Measurements from ENCODE around the gene SMG9.

Gene SMG9

GRCh38 chr19:43711751-43712355 is 42.9 kb downstream of the SMG9 start:
- H3K27ac Mint-ChIP-seq: no peak overlapping the region

GRCh38 chr19:43708716-43709115 is 46.0 kb downstream of the SMG9 start:
- no peaks in the 10 kb centered on the region for H3K4me1 Mint-ChIP-seq
- H3K36me3 Mint-ChIP-seq (ENCODE audit: low read depth): peaks cover 4% of the 10 kb centered on the region
- no peak for DNase-seq
- H3K27ac Mint-ChIP-seq: no peak overlapping the region
- no peak for ATAC-seq
- H3K9me3 Mint-ChIP-seq: peaks cover 12% of the 10 kb centered on the region
- H3K27me3 Mint-ChIP-seq: peaks cover 7% of the 10 kb centered on the region
- no peak overlapping the region for H3K4me3 Mint-ChIP-seq

More at GRCh38 chr19:43711751-43712355, 42.9 kb downstream of the SMG9 start:
- Mint-ChIP-seq H3K9me3 (peaks cover 12% of the 10 kb centered on the region), H3K27me3 (peaks cover 5% of the 10 kb centered on the region), H3K4me1 (no peaks in the 10 kb centered on the region), H3K4me3 (no peak overlapping the region), H3K36me3 (ENCODE audit: low read depth) (peaks cover 4% of the 10 kb centered on the region)
- no peak for ATAC-seq
- no peak for DNase-seq

- Mint-ChIP-seq H3K27me3 (peaks cover 7% of the 10 kb centered on the region), H3K27ac (no peak overlapping the region), H3K36me3 (ENCODE audit: low read depth) (peaks cover 4% of the 10 kb centered on the region), H3K4me1 (no peaks in the 10 kb centered on the region), H3K9me3 (peaks cover 12% of the 10 kb centered on the region), H3K4me3 (no peak overlapping the region)
- ATAC-seq: no peak
- DNase-seq: no peak
Observed at GRCh38 chr19:43707158-43707712, 47.5 kb downstream of the SMG9 start.

- Mint-ChIP-seq H3K9me3 (peaks cover 16% of the 10 kb centered on the region), H3K27ac (no peak overlapping the region), H3K4me1 (peaks cover 12% of the 10 kb centered on the region), H3K27me3 (peaks cover 7% of the 10 kb centered on the region), H3K4me3 (no peak overlapping the region), H3K36me3 (ENCODE audit: low read depth) (peaks cover 5% of the 10 kb centered on the region)
- DNase-seq (no peak), ATAC-seq (no peak)
Observed at GRCh38 chr19:43705729-43706128, 49.0 kb downstream of the SMG9 start.

GRCh38 chr19:43704002-43704705 is 50.6 kb downstream of the SMG9 start:
- Mint-ChIP-seq H3K4me3 (no peak overlapping the region), H3K27ac (no peak overlapping the region), H3K4me1 (peaks cover 24% of the 10 kb centered on the region), H3K27me3 (peaks cover 9% of the 10 kb centered on the region), H3K9me3 (peaks cover 14% of the 10 kb centered on the region), H3K36me3 (ENCODE audit: low read depth) (peaks cover 4% of the 10 kb centered on the region)
- DNase-seq (no peak), ATAC-seq (no peak)

- Mint-ChIP-seq H3K27ac (peak overlapping the region; percentile 92), H3K4me3 (peak overlapping the region; percentile 80), H3K9me3 (peaks cover 4% of the 10 kb centered on the region), H3K27me3 (peaks cover 21% of the 10 kb centered on the region), H3K36me3 (ENCODE audit: low read depth) (peaks cover 2% of the 10 kb centered on the region), H3K4me1 (peaks cover 24% of the 10 kb centered on the region)
- peak; percentile 30 for ATAC-seq
- peak; percentile 27 for DNase-seq
Observed at GRCh38 chr19:43700395-43701000, 54.3 kb downstream of the SMG9 start.

- Mint-ChIP-seq H3K27ac (peak overlapping the region; percentile 92), H3K4me1 (peaks cover 24% of the 10 kb centered on the region), H3K4me3 (peak overlapping the region; percentile 80), H3K36me3 (ENCODE audit: low read depth) (peaks cover 2% of the 10 kb centered on the region), H3K9me3 (peaks cover 8% of the 10 kb centered on the region), H3K27me3 (peaks cover 20% of the 10 kb centered on the region)
- no peak for ATAC-seq
- DNase-seq: peak; percentile 20
Observed at GRCh38 chr19:43699506-43700394, 55.0 kb downstream of the SMG9 start.

- peaks cover 24% of the 10 kb centered on the region for H3K4me1 Mint-ChIP-seq
- H3K9me3 Mint-ChIP-seq: peaks cover 10% of the 10 kb centered on the region
- H3K36me3 Mint-ChIP-seq (ENCODE audit: low read depth): peaks cover 3% of the 10 kb centered on the region
- ATAC-seq: no peak
- no peak for DNase-seq
- H3K4me3 Mint-ChIP-seq: no peak overlapping the region
- no peak overlapping the region for H3K27ac Mint-ChIP-seq
- H3K27me3 Mint-ChIP-seq: peaks cover 25% of the 10 kb centered on the region
Observed at GRCh38 chr19:43697295-43697694, 57.5 kb downstream of the SMG9 start.

- Mint-ChIP-seq H3K36me3 (ENCODE audit: low read depth) (peaks cover 2% of the 10 kb centered on the region), H3K4me3 (no peak overlapping the region), H3K9me3 (peaks cover 8% of the 10 kb centered on the region), H3K27me3 (peaks cover 26% of the 10 kb centered on the region), H3K4me1 (peaks cover 17% of the 10 kb centered on the region), H3K27ac (no peak overlapping the region)
- ATAC-seq: no peak
- DNase-seq: no peak
Observed at GRCh38 chr19:43695985-43696704, 58.6 kb downstream of the SMG9 start.

GRCh38 chr19:43694553-43694952 is 60.2 kb downstream of the SMG9 start:
- no peak overlapping the region for H3K4me3 Mint-ChIP-seq
- ATAC-seq (no peak), DNase-seq (no peak)
- H3K36me3 Mint-ChIP-seq (ENCODE audit: low read depth): peaks cover 2% of the 10 kb centered on the region
- no peak overlapping the region for H3K27ac Mint-ChIP-seq
- H3K27me3 Mint-ChIP-seq: peaks cover 20% of the 10 kb centered on the region
- peaks cover under 1% of the 10 kb centered on the region for H3K4me1 Mint-ChIP-seq
- peaks cover 8% of the 10 kb centered on the region for H3K9me3 Mint-ChIP-seq

- no peaks in the 10 kb centered on the region for H3K4me1 Mint-ChIP-seq
- H3K27ac Mint-ChIP-seq: no peak overlapping the region
- peaks cover 2% of the 10 kb centered on the region for H3K36me3 Mint-ChIP-seq (ENCODE audit: low read depth)
- peaks cover 11% of the 10 kb centered on the region for H3K27me3 Mint-ChIP-seq
- no peak for DNase-seq
- H3K9me3 Mint-ChIP-seq: peaks cover 8% of the 10 kb centered on the region
- no peak for ATAC-seq
- H3K4me3 Mint-ChIP-seq: no peak overlapping the region
Observed at GRCh38 chr19:43692877-43693276, 61.9 kb downstream of the SMG9 start.

- Mint-ChIP-seq H3K36me3 (ENCODE audit: low read depth) (peaks cover 2% of the 10 kb centered on the region), H3K4me1 (no peaks in the 10 kb centered on the region), H3K27me3 (peaks cover 7% of the 10 kb centered on the region), H3K27ac (no peak overlapping the region), H3K9me3 (peaks cover 8% of the 10 kb centered on the region), H3K4me3 (no peak overlapping the region)
- ATAC-seq: no peak
- DNase-seq: no peak
Observed at GRCh38 chr19:43692385-43692784, 62.4 kb downstream of the SMG9 start.

GRCh38 chr19:43691755-43692154 is 63.0 kb downstream of the SMG9 start:
- H3K9me3 Mint-ChIP-seq: peaks cover 8% of the 10 kb centered on the region
- ATAC-seq (no peak), DNase-seq (no peak)
- H3K27me3 Mint-ChIP-seq: peaks cover 7% of the 10 kb centered on the region
- H3K4me3 Mint-ChIP-seq: no peak overlapping the region
- peaks cover 2% of the 10 kb centered on the region for H3K36me3 Mint-ChIP-seq (ENCODE audit: low read depth)
- H3K27ac Mint-ChIP-seq: no peak overlapping the region
- peaks cover 4% of the 10 kb centered on the region for H3K4me1 Mint-ChIP-seq

All from activated naive CD8-positive, alpha-beta T cell treated with anti-CD3 and anti-CD28 coated beads, Interleukin-2, amount 50 U/mL, for 24 hours (primary cell).